HG03159 (cell line): ENCODE results near the gene CLDN24.
"Not testable (repeated sequence)": the region's sequence is repeated elsewhere in the genome, so short reads cannot be mapped to it uniquely, and the experiment has no call there.

Experiments used
- ATAC-seq: cut with Tn5 transposase; IDR thresholded peaks from one replicate; pipeline ENCODE4 v1.9.1; 2021; ENCODE audit warnings: mild to moderate bottlenecking, moderate library complexity; ENCODE audit not compliant: unreplicated experiment

CLDN24 gene

GRCh38 chr4:183347566-183347965, 25.3 kb upstream of the CLDN24 start:
- no peak for ATAC-seq

GRCh38 chr4:183347146-183347545, 24.9 kb upstream of the CLDN24 start:
- no peak for ATAC-seq

GRCh38 chr4:183345261-183345660, 23.0 kb upstream of the CLDN24 start:
- ATAC-seq: no peak

DNA sequence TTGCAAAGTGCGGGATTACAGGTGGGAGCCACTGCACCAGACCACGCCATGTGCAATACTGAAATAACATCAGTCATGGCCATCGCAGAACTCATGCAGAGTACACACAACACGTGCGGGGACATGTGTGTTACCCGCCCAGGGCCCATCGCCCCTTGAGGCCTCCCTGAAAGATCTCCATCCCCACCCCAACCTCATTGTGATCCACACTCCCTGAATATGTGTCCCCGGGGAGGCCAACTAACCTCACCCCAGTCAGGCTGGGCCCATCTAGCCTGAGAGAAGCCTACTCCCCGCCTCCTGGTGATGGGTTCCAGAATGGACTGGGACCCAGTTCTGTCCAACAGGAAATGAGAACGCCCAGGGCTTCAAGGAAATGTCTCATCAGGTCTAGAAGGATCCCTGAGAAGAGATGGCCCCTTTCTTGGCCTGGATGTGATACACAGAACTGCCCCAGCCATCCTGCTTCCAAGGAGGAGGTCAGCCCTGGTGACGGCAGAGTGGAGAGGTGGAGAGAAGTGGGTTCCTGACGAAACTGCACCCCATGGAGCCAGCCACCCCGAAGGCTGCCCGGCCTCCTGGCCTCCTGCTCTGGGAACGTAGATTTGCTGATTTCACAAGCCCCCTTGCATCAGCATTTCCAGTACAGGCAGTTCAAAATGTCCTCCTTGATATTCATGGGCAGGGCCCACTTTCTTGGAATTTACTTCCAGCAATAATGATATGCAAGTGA, 22.5 kb upstream of the CLDN24 start:
- ATAC-seq: no peak

DNA sequence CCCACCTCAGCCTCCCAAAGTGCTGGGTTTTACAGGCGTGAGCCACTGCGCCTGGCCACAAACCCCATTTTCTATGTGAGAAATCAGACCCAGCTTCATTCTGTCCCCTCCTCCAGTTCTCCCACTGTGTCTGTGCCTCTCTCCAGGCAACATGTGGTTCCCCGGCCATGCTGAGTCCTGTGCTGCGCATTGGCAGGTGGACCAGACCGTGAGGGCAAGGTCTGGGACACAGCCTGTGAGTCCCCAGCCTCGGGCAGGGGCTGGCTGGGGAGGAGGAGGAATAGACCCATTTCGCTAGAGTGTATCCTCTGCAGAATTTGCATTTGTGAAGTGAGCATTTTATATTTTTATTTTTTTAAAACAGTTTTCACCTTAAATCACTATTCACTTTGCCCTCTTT, 21.5 kb upstream of the CLDN24 start:
- no peak for ATAC-seq

- ATAC-seq: no peak
These were observed 20.6 kb upstream of the CLDN24 start for GRCh38 chr4:183342541-183343533.

GRCh38 chr4:183337833-183338232, 15.6 kb upstream of the CLDN24 start:
- no peak for ATAC-seq

DNA sequence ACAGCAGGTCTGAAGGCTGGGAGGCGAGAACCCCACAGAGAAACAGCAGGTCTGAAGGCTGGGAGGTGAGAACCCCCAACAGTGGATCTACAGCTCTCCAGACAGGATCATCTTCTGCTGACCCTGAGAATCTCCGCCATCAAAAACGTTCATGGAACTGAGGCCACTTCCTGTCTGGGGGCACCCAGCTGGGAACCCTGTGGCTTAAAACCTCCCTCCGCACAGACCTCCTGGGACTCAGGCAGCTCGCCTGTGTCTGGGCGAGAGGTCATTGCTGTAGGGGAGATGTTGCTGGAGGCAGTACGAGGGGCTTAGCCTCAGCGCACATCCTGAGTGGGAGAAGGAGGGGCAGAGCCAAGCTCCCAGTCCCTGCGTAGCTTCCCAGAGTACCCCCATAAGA, 15.1 kb upstream of the CLDN24 start:
- ATAC-seq: no peak

DNA sequence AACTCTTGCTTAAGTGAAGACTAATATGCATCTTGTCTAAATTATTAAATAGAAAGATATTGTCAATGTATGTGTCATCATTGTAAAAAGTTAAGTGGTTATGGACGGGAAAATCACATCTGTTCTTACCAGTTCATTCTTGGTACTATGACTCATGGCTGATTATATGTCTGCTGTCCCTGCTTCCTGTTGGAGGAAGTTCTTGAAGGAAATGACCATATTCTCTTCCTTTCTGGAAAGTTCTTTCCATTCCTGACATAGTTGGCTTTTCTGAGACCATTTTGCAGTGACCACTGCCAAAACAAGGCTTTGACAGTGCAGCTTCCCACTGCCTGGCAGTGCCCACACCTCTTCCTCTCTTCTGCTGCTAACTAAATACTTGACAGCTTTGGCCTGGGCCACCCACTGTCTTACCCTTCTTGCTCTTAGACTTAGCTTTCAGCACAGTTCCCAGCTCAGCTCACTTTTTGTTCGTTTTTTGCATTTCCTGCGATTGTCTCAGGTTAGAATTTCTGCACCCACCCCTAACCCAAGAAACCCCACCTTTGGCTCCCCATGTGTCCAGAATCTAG, 13.2 kb upstream of the CLDN24 start:
- ATAC-seq: no peak

DNA sequence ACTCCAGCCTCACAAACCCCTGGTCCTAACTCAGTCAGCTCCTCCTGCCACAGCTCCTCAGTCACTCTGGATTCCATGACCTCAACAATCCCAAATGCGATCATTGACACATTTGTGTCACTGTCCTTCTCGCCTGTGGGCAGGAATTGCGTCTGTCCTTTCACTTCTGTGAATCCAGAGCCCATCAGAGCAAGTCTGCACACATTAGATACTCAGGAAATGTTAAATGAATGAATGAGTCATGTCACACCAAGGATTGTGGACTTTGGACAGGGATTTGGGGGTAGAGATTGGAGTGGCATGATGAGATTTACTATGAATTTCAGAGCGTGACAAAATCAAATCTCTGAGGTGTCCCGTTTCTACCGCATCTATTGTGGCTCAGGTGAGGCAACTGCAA, 11.8 kb upstream of the CLDN24 start:
- no peak for ATAC-seq

- no peak for ATAC-seq
These were observed 11.0 kb upstream of the CLDN24 start for GRCh38 chr4:183333202-183333601.

GRCh38 chr4:183332447-183332846, 10.2 kb upstream of the CLDN24 start:
- no peak for ATAC-seq

- no peak for ATAC-seq
These were observed 8.6 kb upstream of the CLDN24 start for GRCh38 chr4:183330841-183331240.

DNA sequence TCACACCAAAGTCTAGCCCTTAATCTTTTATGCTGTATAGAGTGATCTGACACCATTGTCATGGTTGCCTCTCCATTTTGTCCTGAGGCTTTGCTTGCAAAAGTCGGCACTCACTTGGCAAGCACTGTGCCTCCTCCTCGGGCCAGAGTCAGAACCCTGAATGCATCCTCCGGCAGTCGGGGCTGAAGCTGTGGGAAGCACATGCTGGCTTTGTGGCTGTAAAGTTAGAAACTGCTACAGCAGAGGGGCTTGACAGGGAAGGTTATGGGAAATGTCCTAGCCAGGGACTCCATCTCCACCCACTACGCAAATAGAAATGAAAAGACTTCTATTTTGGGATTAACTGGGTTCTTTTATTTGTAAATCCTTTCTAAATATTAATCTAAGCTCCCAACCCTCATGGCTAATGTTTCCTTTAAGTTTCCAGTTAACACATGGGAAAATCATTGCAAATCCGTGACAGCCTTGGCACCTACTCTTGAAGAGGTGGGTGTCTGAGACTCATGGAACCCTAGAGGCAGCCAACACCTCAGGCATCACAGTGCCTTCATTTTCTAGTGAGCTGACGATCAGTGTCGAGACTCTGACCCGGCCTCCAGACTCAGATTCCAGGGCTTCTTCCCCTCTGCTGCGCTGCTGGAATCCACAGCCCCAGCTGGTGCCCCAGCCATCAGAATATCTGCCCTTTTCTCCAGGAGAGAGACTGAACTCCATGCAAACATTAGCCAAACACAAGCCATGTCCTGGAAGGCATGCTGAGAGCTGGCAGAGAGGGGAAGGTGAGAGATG, 7.9 kb upstream of the CLDN24 start:
- ATAC-seq: no peak

- no peak for ATAC-seq
These were observed 7.0 kb upstream of the CLDN24 start for GRCh38 chr4:183329244-183329643.

DNA sequence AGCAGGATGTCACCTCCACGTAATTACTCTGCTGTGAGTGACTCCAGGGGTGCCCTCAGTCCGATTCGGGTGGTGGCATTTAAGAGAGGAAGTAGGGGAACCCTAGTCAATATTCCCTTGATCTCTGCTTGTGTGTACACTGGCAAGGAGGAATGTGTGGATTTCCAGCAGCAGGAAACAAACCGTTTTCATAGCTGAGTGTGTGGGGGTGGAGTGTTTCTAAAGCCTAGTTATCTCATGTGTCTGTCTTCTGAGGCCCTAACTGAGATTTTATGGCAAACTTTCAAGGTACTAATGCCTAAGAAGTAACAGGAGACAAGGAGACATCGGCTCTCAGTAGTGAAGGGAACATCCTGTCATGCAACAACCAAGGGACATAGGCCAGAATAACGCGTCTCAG, 6.6 kb upstream of the CLDN24 start:
- ATAC-seq: no peak

- ATAC-seq: no peak
These were observed 5.6 kb upstream of the CLDN24 start for GRCh38 chr4:183327827-183328226.

- no peak for ATAC-seq
These were observed 4.6 kb upstream of the CLDN24 start for GRCh38 chr4:183326853-183327252.

DNA sequence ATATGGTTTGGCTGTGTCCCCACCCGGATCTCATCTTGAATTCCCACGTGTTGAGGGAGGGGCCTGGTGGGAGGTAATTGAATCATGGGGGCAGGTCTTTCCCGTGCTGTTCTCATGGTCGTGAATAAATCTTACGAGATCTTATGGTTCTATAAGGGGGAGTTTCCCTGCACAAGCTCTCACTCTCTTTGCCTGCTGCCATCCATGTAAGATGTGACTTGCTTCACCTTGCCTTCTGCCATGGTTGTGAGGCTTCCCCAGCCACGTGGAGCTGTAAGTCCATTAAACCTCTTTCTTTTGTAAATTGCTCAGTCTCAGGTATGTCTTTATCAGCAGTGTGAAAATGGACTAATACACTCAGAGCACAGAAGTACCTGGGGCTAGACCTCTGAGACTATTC, 4.2 kb upstream of the CLDN24 start:
- not testable (repeated sequence) for ATAC-seq

DNA sequence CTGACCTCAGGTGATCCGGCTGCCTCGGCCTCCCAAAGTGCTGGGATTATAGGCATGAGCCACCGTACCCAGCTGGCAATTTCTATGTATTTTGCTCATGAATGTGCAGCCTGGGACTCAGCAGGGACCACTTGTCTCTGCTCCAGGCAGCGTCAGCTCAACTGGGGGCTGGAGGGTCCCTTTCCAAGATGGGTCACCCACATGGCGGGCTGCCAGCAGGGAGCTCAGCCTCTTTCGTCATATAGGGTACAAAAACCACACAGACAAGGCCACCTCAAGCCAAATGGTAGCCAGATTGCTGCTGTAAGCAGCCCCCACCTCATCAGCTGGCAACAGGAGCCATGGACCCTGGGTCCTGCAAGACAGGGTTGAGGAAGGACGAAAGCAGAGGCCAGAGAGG, 2.4 kb upstream of the CLDN24 start:
- no peak for ATAC-seq

GRCh38 chr4:183324056-183324455, 1.8 kb upstream of the CLDN24 start:
- ATAC-seq: not testable (repeated sequence)
